Measurements from ENCODE around the gene RNF144A. TPM values are rescaled to one million over a fixed set of nuclear protein-coding genes. Genes with fewer than 3 reads are reported as not detected.

Gene RNF144A
- total and polyA plus RNA-seq, 2 of the 13 experiments (the other 11 are each of a cell fraction or from before 2014, with no cell fraction given) = 13.9 to 16.5 TPM

DNA sequence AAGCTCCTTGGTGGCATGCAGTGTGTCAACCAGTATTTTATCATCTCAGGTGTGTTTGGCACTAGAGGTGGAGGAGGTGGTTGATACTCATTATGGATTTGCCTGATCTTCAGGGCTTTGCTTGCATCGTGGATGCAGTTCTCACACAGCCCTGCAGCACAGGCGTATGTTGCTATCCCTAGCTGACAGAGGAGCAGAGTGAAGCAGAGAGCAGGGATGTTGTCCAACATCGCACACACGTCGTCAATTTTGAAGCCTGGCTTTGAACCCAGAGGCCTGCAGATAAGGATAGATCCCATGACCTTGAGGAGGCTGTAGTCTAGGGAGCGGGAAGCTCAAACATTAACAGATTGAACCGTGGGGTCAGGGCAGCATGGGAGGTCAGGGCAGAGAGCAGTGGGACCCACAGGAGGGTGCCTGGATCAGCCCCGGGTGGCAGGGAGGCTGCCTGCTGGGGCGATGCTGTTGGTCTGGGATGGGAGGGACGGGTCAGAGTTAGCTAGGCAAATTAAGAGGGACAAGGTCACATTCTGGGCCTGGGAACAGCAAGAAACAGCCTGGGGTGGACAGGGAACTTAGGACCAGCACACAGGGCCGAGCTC lies 4.2 kb downstream of the RNF144A start (continued):
- TF ChIP-seq, protein P1, sequence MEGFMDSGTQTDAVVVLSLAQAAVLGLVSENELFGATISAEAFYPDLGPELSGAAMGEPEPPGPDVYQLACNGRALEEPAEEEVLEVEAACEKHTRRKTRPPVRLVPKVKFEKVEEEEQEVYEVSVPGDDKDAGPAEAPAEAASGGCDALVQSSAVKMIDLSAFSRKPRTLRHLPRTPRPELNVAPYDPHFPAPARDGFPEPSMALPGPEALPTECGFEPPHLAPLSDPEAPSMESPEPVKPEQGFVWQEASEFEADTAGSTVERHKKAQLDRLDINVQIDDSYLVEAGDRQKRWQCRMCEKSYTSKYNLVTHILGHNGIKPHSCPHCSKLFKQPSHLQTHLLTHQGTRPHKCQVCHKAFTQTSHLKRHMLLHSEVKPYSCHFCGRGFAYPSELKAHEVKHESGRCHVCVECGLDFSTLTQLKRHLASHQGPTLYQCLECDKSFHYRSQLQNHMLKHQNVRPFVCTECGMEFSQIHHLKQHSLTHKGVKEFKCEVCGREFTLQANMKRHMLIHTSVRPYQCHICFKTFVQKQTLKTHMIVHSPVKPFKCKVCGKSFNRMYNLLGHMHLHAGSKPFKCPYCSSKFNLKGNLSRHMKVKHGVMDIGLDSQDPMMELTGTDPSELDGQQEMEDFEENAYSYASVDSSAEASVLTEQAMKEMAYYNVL (CRISPR knock-in tag; IDR thresholded peaks at IDR 0.05; ENCODE audit: borderline replicate concordance) = peak; percentile 91; the same call in 1 of the 2 replicates
- TF ChIP-seq SP140L (CRISPR knock-in tag; IDR thresholded peaks at IDR 0.05; ENCODE audit: borderline replicate concordance) (no peak; the same call in 1 of the 2 replicates), SMAD9 (CRISPR knock-in tag; IDR thresholded peaks at IDR 0.05) (no peak), ZNF703 (CRISPR knock-in tag; IDR thresholded peaks at IDR 0.05; ENCODE audit: borderline replicate concordance) (no peak), AHR (CRISPR knock-in tag; IDR thresholded peaks at IDR 0.05) (peak; percentile 75; the same call in 1 of the 2 replicates), CC2D1A (CRISPR knock-in tag; IDR thresholded peaks at IDR 0.05) (no peak), FOXM1 (CRISPR knock-in tag; IDR thresholded peaks at IDR 0.05) (no peak), ZNF891 (CRISPR knock-in tag; IDR thresholded peaks at IDR 0.05) (no peak), TARDBP (CRISPR knock-in tag; IDR thresholded peaks at IDR 0.05) (peak; percentile 98), ONECUT2 (CRISPR knock-in tag; IDR thresholded peaks at IDR 0.05) (no peak), PRMT3 (CRISPR knock-in tag; IDR thresholded peaks at IDR 0.05; ENCODE audit: borderline replicate concordance, low read depth) (no peak), NR2F2 (IDR thresholded peaks at IDR 0.05; ENCODE audit: borderline replicate concordance, low read depth) (peak; percentile 97), SALL2 (CRISPR knock-in tag; IDR thresholded peaks at IDR 0.05) (no peak; the same call in 1 of the 2 replicates), ATRX (CRISPR knock-in tag; IDR thresholded peaks at IDR 0.05; ENCODE audit: borderline replicate concordance) (no peak), ZNF749 (CRISPR knock-in tag; IDR thresholded peaks at IDR 0.05; ENCODE audit: borderline replicate concordance) (0 out of 2 replicates have a peak, but pooled peaks have one; percentile 26)
- TF ChIP-seq, protein P2, sequence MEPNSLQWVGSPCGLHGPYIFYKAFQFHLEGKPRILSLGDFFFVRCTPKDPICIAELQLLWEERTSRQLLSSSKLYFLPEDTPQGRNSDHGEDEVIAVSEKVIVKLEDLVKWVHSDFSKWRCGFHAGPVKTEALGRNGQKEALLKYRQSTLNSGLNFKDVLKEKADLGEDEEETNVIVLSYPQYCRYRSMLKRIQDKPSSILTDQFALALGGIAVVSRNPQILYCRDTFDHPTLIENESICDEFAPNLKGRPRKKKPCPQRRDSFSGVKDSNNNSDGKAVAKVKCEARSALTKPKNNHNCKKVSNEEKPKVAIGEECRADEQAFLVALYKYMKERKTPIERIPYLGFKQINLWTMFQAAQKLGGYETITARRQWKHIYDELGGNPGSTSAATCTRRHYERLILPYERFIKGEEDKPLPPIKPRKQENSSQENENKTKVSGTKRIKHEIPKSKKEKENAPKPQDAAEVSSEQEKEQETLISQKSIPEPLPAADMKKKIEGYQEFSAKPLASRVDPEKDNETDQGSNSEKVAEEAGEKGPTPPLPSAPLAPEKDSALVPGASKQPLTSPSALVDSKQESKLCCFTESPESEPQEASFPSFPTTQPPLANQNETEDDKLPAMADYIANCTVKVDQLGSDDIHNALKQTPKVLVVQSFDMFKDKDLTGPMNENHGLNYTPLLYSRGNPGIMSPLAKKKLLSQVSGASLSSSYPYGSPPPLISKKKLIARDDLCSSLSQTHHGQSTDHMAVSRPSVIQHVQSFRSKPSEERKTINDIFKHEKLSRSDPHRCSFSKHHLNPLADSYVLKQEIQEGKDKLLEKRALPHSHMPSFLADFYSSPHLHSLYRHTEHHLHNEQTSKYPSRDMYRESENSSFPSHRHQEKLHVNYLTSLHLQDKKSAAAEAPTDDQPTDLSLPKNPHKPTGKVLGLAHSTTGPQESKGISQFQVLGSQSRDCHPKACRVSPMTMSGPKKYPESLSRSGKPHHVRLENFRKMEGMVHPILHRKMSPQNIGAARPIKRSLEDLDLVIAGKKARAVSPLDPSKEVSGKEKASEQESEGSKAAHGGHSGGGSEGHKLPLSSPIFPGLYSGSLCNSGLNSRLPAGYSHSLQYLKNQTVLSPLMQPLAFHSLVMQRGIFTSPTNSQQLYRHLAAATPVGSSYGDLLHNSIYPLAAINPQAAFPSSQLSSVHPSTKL (CRISPR knock-in tag; IDR thresholded peaks at IDR 0.05) = peak; percentile 97
- TF ChIP-seq, protein P3, sequence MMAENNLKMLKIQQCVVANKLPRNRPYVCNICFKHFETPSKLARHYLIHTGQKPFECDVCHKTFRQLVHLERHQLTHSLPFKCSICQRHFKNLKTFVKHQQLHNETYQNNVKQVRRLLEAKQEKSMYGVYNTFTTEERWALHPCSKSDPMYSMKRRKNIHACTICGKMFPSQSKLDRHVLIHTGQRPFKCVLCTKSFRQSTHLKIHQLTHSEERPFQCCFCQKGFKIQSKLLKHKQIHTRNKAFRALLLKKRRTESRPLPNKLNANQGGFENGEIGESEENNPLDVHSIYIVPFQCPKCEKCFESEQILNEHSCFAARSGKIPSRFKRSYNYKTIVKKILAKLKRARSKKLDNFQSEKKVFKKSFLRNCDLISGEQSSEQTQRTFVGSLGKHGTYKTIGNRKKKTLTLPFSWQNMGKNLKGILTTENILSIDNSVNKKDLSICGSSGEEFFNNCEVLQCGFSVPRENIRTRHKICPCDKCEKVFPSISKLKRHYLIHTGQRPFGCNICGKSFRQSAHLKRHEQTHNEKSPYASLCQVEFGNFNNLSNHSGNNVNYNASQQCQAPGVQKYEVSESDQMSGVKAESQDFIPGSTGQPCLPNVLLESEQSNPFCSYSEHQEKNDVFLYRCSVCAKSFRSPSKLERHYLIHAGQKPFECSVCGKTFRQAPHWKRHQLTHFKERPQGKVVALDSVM (CRISPR knock-in tag; IDR thresholded peaks at IDR 0.05) = peak; percentile 93
- TF ChIP-seq, protein P4, sequence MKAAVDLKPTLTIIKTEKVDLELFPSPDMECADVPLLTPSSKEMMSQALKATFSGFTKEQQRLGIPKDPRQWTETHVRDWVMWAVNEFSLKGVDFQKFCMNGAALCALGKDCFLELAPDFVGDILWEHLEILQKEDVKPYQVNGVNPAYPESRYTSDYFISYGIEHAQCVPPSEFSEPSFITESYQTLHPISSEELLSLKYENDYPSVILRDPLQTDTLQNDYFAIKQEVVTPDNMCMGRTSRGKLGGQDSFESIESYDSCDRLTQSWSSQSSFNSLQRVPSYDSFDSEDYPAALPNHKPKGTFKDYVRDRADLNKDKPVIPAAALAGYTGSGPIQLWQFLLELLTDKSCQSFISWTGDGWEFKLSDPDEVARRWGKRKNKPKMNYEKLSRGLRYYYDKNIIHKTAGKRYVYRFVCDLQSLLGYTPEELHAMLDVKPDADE (CRISPR knock-in tag; IDR thresholded peaks at IDR 0.05) = no peak
- TF ChIP-seq, protein P5, sequence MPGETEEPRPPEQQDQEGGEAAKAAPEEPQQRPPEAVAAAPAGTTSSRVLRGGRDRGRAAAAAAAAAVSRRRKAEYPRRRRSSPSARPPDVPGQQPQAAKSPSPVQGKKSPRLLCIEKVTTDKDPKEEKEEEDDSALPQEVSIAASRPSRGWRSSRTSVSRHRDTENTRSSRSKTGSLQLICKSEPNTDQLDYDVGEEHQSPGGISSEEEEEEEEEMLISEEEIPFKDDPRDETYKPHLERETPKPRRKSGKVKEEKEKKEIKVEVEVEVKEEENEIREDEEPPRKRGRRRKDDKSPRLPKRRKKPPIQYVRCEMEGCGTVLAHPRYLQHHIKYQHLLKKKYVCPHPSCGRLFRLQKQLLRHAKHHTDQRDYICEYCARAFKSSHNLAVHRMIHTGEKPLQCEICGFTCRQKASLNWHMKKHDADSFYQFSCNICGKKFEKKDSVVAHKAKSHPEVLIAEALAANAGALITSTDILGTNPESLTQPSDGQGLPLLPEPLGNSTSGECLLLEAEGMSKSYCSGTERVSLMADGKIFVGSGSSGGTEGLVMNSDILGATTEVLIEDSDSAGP (CRISPR knock-in tag; IDR thresholded peaks at IDR 0.05; ENCODE audit: borderline replicate concordance) = peak; percentile 90

Data from HepG2 (cell line).